SK-N-SH (cell line): ENCODE measurements around the gene PPP1R1C. TPM values are rescaled to one million over a fixed set of nuclear protein-coding genes. Genes with fewer than 3 reads are reported as not detected.

Source experiments
- CTCF ChIA-PET: fragments of 300-600, 350-600 bp; formaldehyde crosslinking; extraction: SDS; loops from one replicate; lab custom pipeline; 2021; lab: Yijun Ruan, JAX
- POLR2A ChIA-PET: fragments of 350-600 bp; sonication (Branson Sonifier 250); formaldehyde crosslinking; extraction: SDS; loops from one replicate; lab custom pipeline; 2020; ENCODE audit warnings: antibody characterized with exemption, inconsistent platforms; lab: Yijun Ruan, JAX
- DNase-seq: peaks from one replicate; pipeline ENCODE4 v3.0.0; 2012
- H2AFZ ChIP-seq: fragments of 200-600 bp; sonication (generic); 2 replicates; pipeline ENCODE4 v1.8.1; 2016; ENCODE audit warnings: antibody characterized with exemption, mild to moderate bottlenecking, low read depth
- H3F3A ChIP-seq: fragments of 200-600 bp; sonication (generic); replicated peaks from 2 replicates; pipeline ENCODE3; 2016; ENCODE audit warnings: antibody characterized with exemption, mild to moderate bottlenecking; ENCODE audit not compliant: insufficient read depth
- H3K27ac ChIP-seq, 2 experiments: fragments of 200-500 bp in 1 of 2; fragments of 200-600 bp in 1 of 2; sonication (Bioruptor generic) in 1 of 2; sonication (generic), shearing (Covaris generic) in 1 of 2; 2 replicates each; pipeline versions ENCODE4 v1.5.1 to v1.6.1; 2014 to 2016; ENCODE audit warnings: low read depth in 2 of 2, inconsistent platforms in 1 of 2, low read length in 1 of 2, mild to moderate bottlenecking in 1 of 2, mixed read lengths in 1 of 2
- H3K27me3 ChIP-seq: fragments of 200-600 bp; sonication (generic), shearing (Covaris generic); 2 replicates; pipeline ENCODE4 v1.6.1; 2016; ENCODE audit warnings: mixed run types; ENCODE audit not compliant: insufficient read depth
- H3K36me3 ChIP-seq, 2 experiments: fragments of 200-500 bp in 1 of 2; fragments of 200-600 bp in 1 of 2; sonication (Bioruptor generic) in 1 of 2; sonication (generic) in 1 of 2; replicated peaks in 1 of 2; 2 replicates each; pipeline versions ENCODE3 to v1.5.1; 2014 to 2016; ENCODE audit warnings: low read length in 1 of 2, mild to moderate bottlenecking in 1 of 2; ENCODE audit not compliant: insufficient read depth in 2 of 2, control insufficient read depth in 1 of 2
- H3K4me1 ChIP-seq, 2 experiments: fragments of 200-500 bp in 1 of 2; fragments of 200-600 bp in 1 of 2; sonication (Bioruptor generic) in 1 of 2; sonication (generic), shearing (Covaris generic) in 1 of 2; 2 replicates each; pipeline versions ENCODE4 v1.5.1 to v1.6.1; 2014 to 2016; ENCODE audit warnings: low read depth in 1 of 2, low read length in 1 of 2, mixed run types in 1 of 2; ENCODE audit not compliant: insufficient read depth in 2 of 2, control insufficient read depth in 1 of 2
- H3K4me2 ChIP-seq: fragments of 200-600 bp; sonication (generic), shearing (Covaris generic); 2 replicates; pipeline ENCODE4 v1.6.1; 2017; ENCODE audit warnings: mixed run types
- H3K4me3 ChIP-seq, 2 experiments: fragments of 200-500 bp in 1 of 2; fragments of 200-600 bp in 1 of 2; sonication (Bioruptor generic) in 1 of 2; sonication (generic), shearing (Covaris generic) in 1 of 2; 2 replicates each; pipeline versions ENCODE4 v1.5.1 to v1.8.1; 2014 to 2016; ENCODE audit warnings: low read depth in 2 of 2, inconsistent platforms in 1 of 2, low read length in 1 of 2, mild to moderate bottlenecking in 1 of 2, mixed read lengths in 1 of 2, moderate library complexity in 1 of 2
- H3K79me2 ChIP-seq: fragments of 200-600 bp; sonication (generic); 2 replicates; pipeline ENCODE4 v1.8.1; 2017; ENCODE audit warnings: mild to moderate bottlenecking; ENCODE audit not compliant: insufficient read depth
- H3K9ac ChIP-seq: fragments of 200-600 bp; sonication (generic); 2 replicates; pipeline ENCODE4 v1.6.1; 2017; ENCODE audit warnings: mixed run types
- H3K9me2 ChIP-seq: fragments of 200-600 bp; sonication (generic); 2 replicates; pipeline ENCODE4 v1.6.1; 2017; ENCODE audit warnings: mixed run types
- H3K9me3 ChIP-seq: fragments of 200-600 bp; sonication (generic); 2 replicates; pipeline ENCODE4 v1.6.1; 2017; ENCODE audit warnings: mixed run types, mild to moderate bottlenecking, moderate library complexity
- H4K20me1 ChIP-seq: fragments of 200-600 bp; sonication (generic); 2 replicates; pipeline ENCODE4 v1.6.1; 2017; ENCODE audit warnings: mild to moderate bottlenecking, mixed run types; ENCODE audit not compliant: insufficient read depth
- EP300 ChIP-seq, 2 experiments: IDR thresholded peaks; 2 replicates each; pipeline versions ENCODE4 v1.4.0 to v1.6.1; 2012; ENCODE audit warnings: borderline replicate concordance in 1 of 2, low read depth in 1 of 2, low read length in 1 of 2
- EZH2phosphoT487 ChIP-seq: fragments of 200-600 bp; sonication (generic); IDR thresholded peaks from 2 replicates; pipeline ENCODE4 v1.6.1; 2017; ENCODE audit warnings: low read depth, mixed run types, mild to moderate bottlenecking, antibody characterized with exemption, moderate library complexity, borderline replicate concordance
- FOXJ3 ChIP-seq: sonication (generic); formaldehyde crosslinking; IDR thresholded peaks from 2 replicates; pipeline ENCODE4 v1.5.1; 2020; ENCODE audit warnings: mild to moderate bottlenecking, missing genetic modification reagents
- GABPA ChIP-seq: IDR thresholded peaks from 2 replicates; pipeline ENCODE4 v1.4.0; 2012; ENCODE audit warnings: low read depth, mild to moderate bottlenecking
- GATA2 ChIP-seq: sonication (generic); formaldehyde crosslinking; IDR thresholded peaks from 2 replicates; pipeline ENCODE4 v1.5.0; 2020; ENCODE audit warnings: mild to moderate bottlenecking, missing genetic modification reagents
- IRF3 ChIP-seq: fragments of 150-350 bp; IDR thresholded peaks from 2 replicates; pipeline ENCODE4 v1.6.1; 2016; ENCODE audit warnings: mild to moderate bottlenecking, low read depth, low read length
- MAX ChIP-seq: IDR thresholded peaks from 2 replicates; pipeline ENCODE4 v1.4.0; 2012; ENCODE audit warnings: low read depth
- MEF2A ChIP-seq: IDR thresholded peaks from 2 replicates; pipeline ENCODE4 v1.4.0; 2012; ENCODE audit warnings: low read depth, borderline replicate concordance
- PBX3 ChIP-seq: IDR thresholded peaks from 2 replicates; pipeline ENCODE4; 2012
- RAD21 ChIP-seq: IDR thresholded peaks from 2 replicates; pipeline ENCODE4 v1.6.1; 2012; ENCODE audit warnings: mild to moderate bottlenecking, low read length
- REST ChIP-seq: IDR thresholded peaks from 2 replicates; pipeline ENCODE4 v1.6.1; 2012; ENCODE audit warnings: mild to moderate bottlenecking, low read depth, low read length, moderate library complexity
- RFX5 ChIP-seq: IDR thresholded peaks from 2 replicates; pipeline ENCODE4 v1.6.1; 2012; ENCODE audit warnings: mild to moderate bottlenecking, improper control_type of control experiment, low read length
- RXRA ChIP-seq: IDR thresholded peaks from 2 replicates; pipeline ENCODE4 v1.4.0; 2012; ENCODE audit warnings: low read depth, mild to moderate bottlenecking, borderline replicate concordance
- WGBS: methylation state at CpG from one replicate; pipeline ENCODE4 v1.1.6; 2017; ENCODE audit warnings: low lambda C conversion rate; 5-methylcytosine and 5-hydroxymethylcytosine counted together
- polyA plus RNA-seq, 3 experiments: library from polyadenylated mRNA; depleted of rRNA; stranded (reverse); fragments of >200 nt; gene quantifications; 2 replicates each; pipeline ENCODE4 v1.2.3, GENCODE V29; 2012

The PPP1R1C gene
- polyA plus RNA-seq, 1 of the 3 experiments (the other 2 are of a cell fraction): 0.41 TPM

GRCh38 chr2:182064019-182064778 is 78.5 kb downstream of the PPP1R1C start:
- 98% methylated on average over 3 of the region's 3 CpGs for WGBS
- ChIA-PET CTCF (interaction anchor here (0.7 to 4.0 kb wide), 4 partner anchors 14 to 491 kb away, joined by 3 to 22 read pairs (median 4); no protein-coding TSS in a partner anchor), POLR2A (no interaction called here)
- Histone ChIP-seq H3K9ac (no peak overlapping the region), H3K27ac (no peak overlapping the region; a peak in 1 of 4 replicates), H3K4me2 (no peak overlapping the region), H3F3A (peaks cover 12% of the 10 kb centered on the region), H3K9me2 (no peaks in the 10 kb centered on the region), H2AFZ (no peak overlapping the region), H3K9me3 (no peaks in the 10 kb centered on the region), H3K27me3 (no peaks in the 10 kb centered on the region), H4K20me1 (no peaks in the 10 kb centered on the region), H3K4me1 (peaks cover 9 to 24% of the 10 kb centered on the region in 2 experiments), H3K36me3 (no peaks in the 10 kb centered on the region), H3K4me3 (no peak overlapping the region), H3K79me2 (no peaks in the 10 kb centered on the region)
- no peak for TF ChIP-seq PBX3
- DNase-seq: no peak

GRCh38 chr2:182066400-182067087 is 80.9 kb downstream of the PPP1R1C start:
- WGBS: 0% methylated on average over 2 of the region's 2 CpGs
- no peaks in the 10 kb centered on the region for H3K36me3 ChIP-seq
- peaks cover 16 to 26% of the 10 kb centered on the region in 2 experiments for H3K4me1 ChIP-seq
- peak; percentile 8 for DNase-seq
- no peaks in the 10 kb centered on the region for H3K27me3 ChIP-seq
- no peaks in the 10 kb centered on the region for H3K79me2 ChIP-seq
- H3K27ac ChIP-seq: peak overlapping the region; percentile 39 to 43; a peak in 2 of 4 replicates
- H4K20me1 ChIP-seq: no peaks in the 10 kb centered on the region
- H3F3A ChIP-seq: peaks cover 12% of the 10 kb centered on the region
- H3K9me3 ChIP-seq: no peaks in the 10 kb centered on the region
- CTCF ChIA-PET: interaction anchor here (1.3 to 4.0 kb wide), 2 partner anchors 12 to 324 kb away, joined by 5 to 22 read pairs; no protein-coding TSS in a partner anchor
- POLR2A ChIA-PET: no interaction called here
- H3K9ac ChIP-seq: no peak overlapping the region
- H3K4me3 ChIP-seq: no peak overlapping the region
- no peaks in the 10 kb centered on the region for H3K9me2 ChIP-seq
- peak overlapping the region; percentile 36; the same call in 1 of the 2 replicates for H3K4me2 ChIP-seq
- no peak overlapping the region for H2AFZ ChIP-seq
- TF ChIP-seq REST (0 out of 2 replicates have a peak, but pooled peaks have one; percentile 40), GABPA (no peak), GATA2 (CRISPR knock-in tag) (no peak), PBX3 (peak; percentile 73), RFX5 (peak; percentile 17; the same call in 1 of the 2 replicates), MAX (0 out of 2 replicates have a peak, but pooled peaks have one; percentile 10), IRF3 (no peak), RAD21 (no peak), EP300 (IDR thresholded peaks at IDR 0.05; ENCODE audit: borderline replicate concordance in 1 of 2, low read depth in 1 of 2, low read length in 1 of 2) (peak; percentile 83 to 84), RXRA (peak; percentile 30; the same call in 1 of the 2 replicates), MEF2A (no peak; the same call in 1 of the 2 replicates), FOXJ3 (CRISPR knock-in tag) (no peak), EZH2phosphoT487 (no peak)
